Measurements from ENCODE around the gene RASSF1. TPM values are rescaled to one million over a fixed set of nuclear protein-coding genes. Genes with fewer than 3 reads are reported as not detected.
A peak's percentile ranks its signal among the peaks of the same experiment; 100 is the strongest.

Gene RASSF1
- total RNA-seq, 1 experiment from 2014 or later, result 15.8 TPM

DNA sequence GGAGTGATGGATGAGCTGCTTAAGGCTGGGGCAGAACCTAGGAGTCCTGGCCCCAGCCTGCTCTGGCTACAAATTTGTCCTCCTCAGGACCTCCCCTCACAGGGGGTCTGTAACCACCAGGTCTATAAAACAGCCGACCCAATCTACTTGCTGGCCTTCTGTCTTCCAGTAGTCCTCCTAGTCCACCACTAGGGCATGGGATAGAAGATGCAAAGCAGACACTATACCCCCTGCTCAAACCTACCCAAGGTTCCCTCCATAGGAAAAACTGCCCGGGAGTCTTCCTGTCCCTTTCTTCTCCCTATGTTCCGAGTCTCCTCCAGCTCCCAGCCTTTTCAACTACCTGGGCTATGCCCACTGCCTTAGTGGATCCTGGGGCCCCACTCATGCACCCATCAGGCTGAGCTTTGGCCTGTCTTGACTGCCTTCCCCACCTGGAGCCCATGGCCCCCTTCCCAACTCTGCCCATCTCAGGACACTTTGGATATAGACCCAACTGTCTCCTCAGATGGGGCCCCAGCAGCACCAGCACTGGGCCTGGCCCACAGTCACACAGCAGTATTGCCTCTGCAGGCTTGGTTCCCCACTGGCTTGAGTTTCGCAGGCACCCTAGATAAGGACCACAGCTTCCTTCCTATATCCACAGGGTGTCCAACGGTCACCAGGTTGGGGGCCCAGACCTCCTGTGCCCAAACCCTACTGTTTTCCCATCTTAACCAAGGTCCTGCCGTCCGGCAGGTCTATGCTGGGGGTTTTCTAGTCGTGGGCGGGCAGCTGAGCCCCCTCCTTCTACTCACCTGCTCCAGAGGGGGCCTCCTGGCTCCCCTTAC, 42.5 kb downstream of the RASSF1 start:
- H3K4me1 ChIP-seq (ENCODE audit: insufficient read depth, low read length), result no peaks in the 10 kb centered on the region
- H2BK15ac ChIP-seq (ENCODE audit: low read depth, low read length), result no peak overlapping the region
- no peaks in the 10 kb centered on the region for H3K79me2 ChIP-seq (ENCODE audit: insufficient read depth, low read length)
- H3K9ac ChIP-seq (ENCODE audit: extremely low read depth, insufficient read length, low read length), result no peak overlapping the region
- H4K91ac ChIP-seq (ENCODE audit: insufficient read length, low read depth, low read length), result no peak overlapping the region
- H3K27ac ChIP-seq (ENCODE audit: insufficient read length, low read depth, low read length), result no peak overlapping the region
- H3K27me3 ChIP-seq (ENCODE audit: insufficient read depth, low read length), result no peaks in the 10 kb centered on the region
- no peak overlapping the region for H2BK20ac ChIP-seq (ENCODE audit: low read depth, low read length, poor library complexity, severe bottlenecking)
- H3K4me1 Mint-ChIP-seq, result peaks cover 20 to 24% of the 10 kb centered on the region in 2 experiments
- peak overlapping the region; percentile 55 for H3K4me2 ChIP-seq (ENCODE audit: insufficient read depth, insufficient read length, low read length)
- TF ChIP-seq, protein P1, sequence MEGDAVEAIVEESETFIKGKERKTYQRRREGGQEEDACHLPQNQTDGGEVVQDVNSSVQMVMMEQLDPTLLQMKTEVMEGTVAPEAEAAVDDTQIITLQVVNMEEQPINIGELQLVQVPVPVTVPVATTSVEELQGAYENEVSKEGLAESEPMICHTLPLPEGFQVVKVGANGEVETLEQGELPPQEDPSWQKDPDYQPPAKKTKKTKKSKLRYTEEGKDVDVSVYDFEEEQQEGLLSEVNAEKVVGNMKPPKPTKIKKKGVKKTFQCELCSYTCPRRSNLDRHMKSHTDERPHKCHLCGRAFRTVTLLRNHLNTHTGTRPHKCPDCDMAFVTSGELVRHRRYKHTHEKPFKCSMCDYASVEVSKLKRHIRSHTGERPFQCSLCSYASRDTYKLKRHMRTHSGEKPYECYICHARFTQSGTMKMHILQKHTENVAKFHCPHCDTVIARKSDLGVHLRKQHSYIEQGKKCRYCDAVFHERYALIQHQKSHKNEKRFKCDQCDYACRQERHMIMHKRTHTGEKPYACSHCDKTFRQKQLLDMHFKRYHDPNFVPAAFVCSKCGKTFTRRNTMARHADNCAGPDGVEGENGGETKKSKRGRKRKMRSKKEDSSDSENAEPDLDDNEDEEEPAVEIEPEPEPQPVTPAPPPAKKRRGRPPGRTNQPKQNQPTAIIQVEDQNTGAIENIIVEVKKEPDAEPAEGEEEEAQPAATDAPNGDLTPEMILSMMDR (conservative IDR thresholded peaks at IDR 0.05), result peak; percentile 25; the same call in 1 of the 3 replicates
- no peak overlapping the region for H4K8ac ChIP-seq (replicated peaks; ENCODE audit: insufficient read length, low read depth, low read length)
- WGBS (ENCODE audit: extremely low coverage, insufficient read length, low lambda C conversion rate), result no CpG with 5 or more reads among the region's 9 CpGs
- H3K4ac ChIP-seq (ENCODE audit: low read depth, low read length), result no peak overlapping the region
- H3K9me3 Mint-ChIP-seq, result no peaks in the 10 kb centered on the region; a peak in 1 of 5 replicates
- DNase-seq, result no peak
- peaks cover 6% of the 10 kb centered on the region for H3K23me2 ChIP-seq (ENCODE audit: insufficient read length, low read depth, low read length, poor library complexity, severe bottlenecking)
- H3K36me3 Mint-ChIP-seq (ENCODE audit: insufficient read depth in 1 of 3, low read depth in 3 of 3), result peaks cover 0 to 8% (median 1%) of the 10 kb centered on the region in 3 experiments; a peak in 1 of 7 replicates
- no peaks in the 10 kb centered on the region for H4K20me1 ChIP-seq (ENCODE audit: control insufficient read depth, insufficient read depth, insufficient read length)
- H3K56ac ChIP-seq (ENCODE audit: insufficient read length, low read depth, low read length), result no peak overlapping the region
- no peak overlapping the region for H3K18ac ChIP-seq (ENCODE audit: insufficient read length, low read depth, low read length)
- no peaks in the 10 kb centered on the region for H3K9me3 ChIP-seq (ENCODE audit: control insufficient read depth, low read depth, low read length)
- H3K27me3 Mint-ChIP-seq (ENCODE audit: low read depth), result no peaks in the 10 kb centered on the region
- H3T11ph ChIP-seq (ENCODE audit: low read length), result no peak overlapping the region
- 0 out of 7 replicates have a peak overlapping the region, but pooled peaks of 1 of the 3 experiments have one; percentile 40 for H3K27ac Mint-ChIP-seq
- H2BK12ac ChIP-seq (ENCODE audit: insufficient read length, low read depth, low read length), result no peak overlapping the region
- H3K79me1 ChIP-seq (ENCODE audit: insufficient read depth, low read depth, low read length, poor library complexity, severe bottlenecking), result no peaks in the 10 kb centered on the region
- no peak overlapping the region for H2AFZ ChIP-seq (ENCODE audit: low read length)
- no peak overlapping the region for H3K23ac ChIP-seq (ENCODE audit: insufficient read length, low read depth, low read length)
- no peak overlapping the region for H2BK5ac ChIP-seq (ENCODE audit: insufficient read length, low read length)
- H4K5ac ChIP-seq (ENCODE audit: insufficient read length, low read depth, low read length), result no peak overlapping the region
- peak overlapping the region; percentile 87 to 99; a peak in 4 of 5 replicates for H3K4me3 Mint-ChIP-seq
- no peak overlapping the region for H3K14ac ChIP-seq (ENCODE audit: insufficient read depth, low read length)
- no peak overlapping the region for H2AK5ac ChIP-seq (ENCODE audit: insufficient read length, low read length)
- no peak overlapping the region for H2BK120ac ChIP-seq (ENCODE audit: low read depth, low read length, poor library complexity, severe bottlenecking)
